ENCODE measurements around the gene PCDHGC5.

PCDHGC5 gene

DNA sequence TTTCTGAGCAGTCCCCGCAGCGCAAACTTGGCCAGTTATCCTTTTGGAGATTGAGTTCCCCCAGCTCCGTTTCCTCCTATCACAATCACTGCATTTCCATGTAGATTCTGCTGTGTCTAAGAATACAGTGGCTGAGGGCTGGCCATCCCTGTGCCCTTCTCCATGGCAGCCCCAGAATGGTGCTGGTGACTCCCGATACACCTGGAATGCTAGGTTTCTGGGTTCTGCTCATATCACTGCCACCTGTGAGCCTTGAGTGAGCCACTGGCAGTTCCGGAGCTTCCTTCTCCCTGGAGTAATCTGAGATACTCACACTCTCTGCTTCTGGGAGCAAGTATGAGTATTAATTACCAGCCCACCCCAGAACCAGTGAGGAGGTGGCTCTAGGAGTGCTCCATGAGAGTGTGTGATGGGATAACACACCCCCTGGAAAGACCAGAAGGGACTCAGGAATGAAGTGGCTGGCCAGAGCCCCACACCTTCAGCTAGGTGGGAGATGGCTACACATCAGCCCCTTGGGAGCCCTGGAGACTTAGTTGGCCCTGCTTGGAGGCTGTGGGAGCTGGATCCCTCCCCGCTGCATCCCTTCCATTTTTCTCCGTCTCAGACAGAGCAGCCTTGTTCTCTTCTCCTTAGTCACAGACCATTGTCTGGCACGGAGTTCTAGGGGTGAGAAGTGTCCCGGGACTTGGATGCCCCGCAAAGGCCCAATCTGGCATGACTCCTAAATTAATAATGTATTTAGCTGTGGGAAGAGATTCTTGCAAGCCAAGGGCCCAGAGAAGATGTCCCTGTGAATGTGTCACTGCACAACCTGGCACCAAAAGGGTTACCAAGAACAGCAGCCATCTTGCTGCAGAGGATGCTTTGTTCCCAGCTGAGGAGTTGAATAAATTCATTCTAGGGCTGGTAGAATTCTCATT, 4.9 kb downstream of the PCDHGC5 start:
- Histone ChIP-seq H3K4me3 (ENCODE audit: low read length) (no peak overlapping the region), H3K36me3 (ENCODE audit: control insufficient read depth, insufficient read depth, low read length) (no peaks in the 10 kb centered on the region), H3K9me3 (ENCODE audit: control insufficient read depth, low read length) (no peaks in the 10 kb centered on the region), H3K27me3 (ENCODE audit: control insufficient read depth, insufficient read depth, low read length) (peaks cover 38% of the 10 kb centered on the region), H3K4me1 (ENCODE audit: control insufficient read depth, insufficient read depth, low read length) (no peaks in the 10 kb centered on the region), H3K9ac (ENCODE audit: low read length) (no peak overlapping the region)

DNA sequence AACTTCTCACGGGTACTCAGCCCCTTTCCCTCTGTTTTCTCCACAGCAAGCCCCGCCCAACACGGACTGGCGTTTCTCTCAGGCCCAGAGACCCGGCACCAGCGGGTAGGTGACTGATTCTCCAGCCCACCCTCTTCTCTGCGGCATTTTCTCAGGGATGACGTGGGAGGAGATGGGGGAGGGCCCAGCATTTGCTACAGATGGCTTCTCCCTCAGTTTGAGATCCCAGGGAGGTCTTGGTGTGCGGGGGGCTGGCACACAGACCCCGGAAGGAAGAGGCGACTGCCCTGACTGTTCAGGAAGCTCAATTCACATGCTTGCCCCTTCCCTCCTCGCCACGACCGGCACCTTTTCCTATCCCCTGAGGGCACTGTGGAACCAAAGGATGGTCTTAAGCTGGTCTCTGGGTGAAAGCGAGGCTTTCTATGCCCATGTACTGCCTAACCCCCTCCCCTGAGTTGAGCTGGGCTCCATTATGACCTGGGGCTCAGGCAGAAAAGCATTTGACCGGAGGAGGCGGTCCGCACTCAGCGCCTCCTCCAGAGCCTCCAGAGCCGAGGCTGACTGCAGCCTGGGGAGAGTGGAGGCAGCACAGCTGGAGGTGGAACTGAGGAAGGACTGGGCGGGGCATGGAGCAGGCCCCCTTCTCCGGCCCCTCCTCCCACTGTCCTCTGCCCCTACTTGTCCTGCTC, 6.0 kb downstream of the PCDHGC5 start:
- Histone ChIP-seq H3K27me3 (ENCODE audit: control insufficient read depth, insufficient read depth, low read length) (peaks cover 38% of the 10 kb centered on the region), H3K9ac (ENCODE audit: low read length) (no peak overlapping the region), H3K36me3 (ENCODE audit: control insufficient read depth, insufficient read depth, low read length) (no peaks in the 10 kb centered on the region), H3K4me3 (ENCODE audit: low read length) (no peak overlapping the region), H3K9me3 (ENCODE audit: control insufficient read depth, low read length) (no peaks in the 10 kb centered on the region), H3K4me1 (ENCODE audit: control insufficient read depth, insufficient read depth, low read length) (no peaks in the 10 kb centered on the region)

GRCh38 chr5:141495453-141495811, 6.6 kb downstream of the PCDHGC5 start:
- no peaks in the 10 kb centered on the region for H3K36me3 ChIP-seq (ENCODE audit: control insufficient read depth, insufficient read depth, low read length)
- no peaks in the 10 kb centered on the region for H3K4me1 ChIP-seq (ENCODE audit: control insufficient read depth, insufficient read depth, low read length)
- no peak overlapping the region for H3K4me3 ChIP-seq (ENCODE audit: low read length)
- H3K9ac ChIP-seq (ENCODE audit: low read length) = no peak overlapping the region
- H3K27me3 ChIP-seq (ENCODE audit: control insufficient read depth, insufficient read depth, low read length) = peaks cover 36% of the 10 kb centered on the region
- no peaks in the 10 kb centered on the region for H3K9me3 ChIP-seq (ENCODE audit: control insufficient read depth, low read length)

GRCh38 chr5:141496038-141496437, 7.2 kb downstream of the PCDHGC5 start:
- Histone ChIP-seq H3K4me1 (ENCODE audit: control insufficient read depth, insufficient read depth, low read length) (no peaks in the 10 kb centered on the region), H3K4me3 (ENCODE audit: low read length) (no peak overlapping the region), H3K36me3 (ENCODE audit: control insufficient read depth, insufficient read depth, low read length) (no peaks in the 10 kb centered on the region), H3K9me3 (ENCODE audit: control insufficient read depth, low read length) (no peaks in the 10 kb centered on the region), H3K9ac (ENCODE audit: low read length) (no peak overlapping the region), H3K27me3 (ENCODE audit: control insufficient read depth, insufficient read depth, low read length) (peaks cover 30% of the 10 kb centered on the region)

- Histone ChIP-seq H3K9me3 (ENCODE audit: control insufficient read depth, low read length) (no peaks in the 10 kb centered on the region), H3K36me3 (ENCODE audit: control insufficient read depth, insufficient read depth, low read length) (no peaks in the 10 kb centered on the region), H3K27me3 (ENCODE audit: control insufficient read depth, insufficient read depth, low read length) (no peaks in the 10 kb centered on the region), H3K9ac (ENCODE audit: low read length) (no peak overlapping the region), H3K4me1 (ENCODE audit: control insufficient read depth, insufficient read depth, low read length) (no peaks in the 10 kb centered on the region), H3K4me3 (ENCODE audit: low read length) (no peak overlapping the region)
Measured at GRCh38 chr5:141501761-141502160, 12.9 kb downstream of the PCDHGC5 start.

GRCh38 chr5:141503681-141504080, 14.8 kb downstream of the PCDHGC5 start:
- H3K4me1 ChIP-seq (ENCODE audit: control insufficient read depth, insufficient read depth, low read length) = no peaks in the 10 kb centered on the region
- no peaks in the 10 kb centered on the region for H3K27me3 ChIP-seq (ENCODE audit: control insufficient read depth, insufficient read depth, low read length)
- H3K9ac ChIP-seq (ENCODE audit: low read length) = no peak overlapping the region

GRCh38 chr5:141504216-141504615, 15.3 kb downstream of the PCDHGC5 start:
- Histone ChIP-seq H3K4me1 (ENCODE audit: control insufficient read depth, insufficient read depth, low read length) (no peaks in the 10 kb centered on the region), H3K9me3 (ENCODE audit: control insufficient read depth, low read length) (no peaks in the 10 kb centered on the region), H3K9ac (ENCODE audit: low read length) (no peak overlapping the region), H3K36me3 (ENCODE audit: control insufficient read depth, insufficient read depth, low read length) (no peaks in the 10 kb centered on the region), H3K4me3 (ENCODE audit: low read length) (no peak overlapping the region), H3K27me3 (ENCODE audit: control insufficient read depth, insufficient read depth, low read length) (no peaks in the 10 kb centered on the region)

More at GRCh38 chr5:141503681-141504080, 14.8 kb downstream of the PCDHGC5 start:
- Histone ChIP-seq H3K4me3 (ENCODE audit: low read length) (no peak overlapping the region), H3K9me3 (ENCODE audit: control insufficient read depth, low read length) (no peaks in the 10 kb centered on the region), H3K36me3 (ENCODE audit: control insufficient read depth, insufficient read depth, low read length) (no peaks in the 10 kb centered on the region)

DNA sequence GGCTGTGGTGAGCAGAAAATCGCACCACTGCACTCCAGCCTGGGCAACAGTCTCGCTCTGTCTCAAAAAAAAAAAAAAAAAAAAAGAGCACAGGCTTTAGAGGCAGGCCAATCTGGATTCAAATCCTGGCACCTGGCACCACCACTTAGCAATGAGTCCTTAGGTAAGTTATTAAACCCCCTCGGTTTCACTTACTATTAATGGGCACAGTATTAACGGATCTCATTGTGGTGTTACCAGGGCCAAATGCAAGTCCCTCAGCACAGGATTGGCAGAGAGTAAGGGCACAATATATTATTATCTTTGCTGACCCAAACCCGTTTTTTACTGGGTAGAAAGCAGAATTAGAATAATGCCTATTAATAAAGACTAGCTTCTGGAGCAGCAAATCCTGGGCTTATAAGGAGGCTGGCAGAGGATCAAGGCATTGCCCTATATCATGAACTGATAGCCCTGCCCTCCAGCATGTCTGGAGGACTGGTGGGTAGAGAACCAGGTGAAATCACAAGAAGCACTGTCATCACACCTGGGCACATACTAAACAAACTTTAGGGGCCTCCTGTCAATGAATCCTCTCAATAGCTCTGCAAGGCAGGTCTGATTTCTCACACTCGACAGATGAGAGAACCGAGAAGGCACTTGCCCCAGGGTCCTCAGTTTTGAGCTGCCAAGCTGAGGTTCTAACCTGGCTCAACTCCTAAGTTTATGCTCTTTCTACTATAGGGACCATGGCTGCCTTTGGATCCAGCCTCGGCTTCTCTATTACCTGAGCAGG, 17.7 kb downstream of the PCDHGC5 start:
- no peaks in the 10 kb centered on the region for H3K9me3 ChIP-seq (ENCODE audit: control insufficient read depth, low read length)
- H3K4me3 ChIP-seq (ENCODE audit: low read length) = no peak overlapping the region
- H3K27me3 ChIP-seq (ENCODE audit: control insufficient read depth, insufficient read depth, low read length) = no peaks in the 10 kb centered on the region
- H3K4me1 ChIP-seq (ENCODE audit: control insufficient read depth, insufficient read depth, low read length) = no peaks in the 10 kb centered on the region
- no peaks in the 10 kb centered on the region for H3K36me3 ChIP-seq (ENCODE audit: control insufficient read depth, insufficient read depth, low read length)
- no peak overlapping the region for H3K9ac ChIP-seq (ENCODE audit: low read length)

DNA sequence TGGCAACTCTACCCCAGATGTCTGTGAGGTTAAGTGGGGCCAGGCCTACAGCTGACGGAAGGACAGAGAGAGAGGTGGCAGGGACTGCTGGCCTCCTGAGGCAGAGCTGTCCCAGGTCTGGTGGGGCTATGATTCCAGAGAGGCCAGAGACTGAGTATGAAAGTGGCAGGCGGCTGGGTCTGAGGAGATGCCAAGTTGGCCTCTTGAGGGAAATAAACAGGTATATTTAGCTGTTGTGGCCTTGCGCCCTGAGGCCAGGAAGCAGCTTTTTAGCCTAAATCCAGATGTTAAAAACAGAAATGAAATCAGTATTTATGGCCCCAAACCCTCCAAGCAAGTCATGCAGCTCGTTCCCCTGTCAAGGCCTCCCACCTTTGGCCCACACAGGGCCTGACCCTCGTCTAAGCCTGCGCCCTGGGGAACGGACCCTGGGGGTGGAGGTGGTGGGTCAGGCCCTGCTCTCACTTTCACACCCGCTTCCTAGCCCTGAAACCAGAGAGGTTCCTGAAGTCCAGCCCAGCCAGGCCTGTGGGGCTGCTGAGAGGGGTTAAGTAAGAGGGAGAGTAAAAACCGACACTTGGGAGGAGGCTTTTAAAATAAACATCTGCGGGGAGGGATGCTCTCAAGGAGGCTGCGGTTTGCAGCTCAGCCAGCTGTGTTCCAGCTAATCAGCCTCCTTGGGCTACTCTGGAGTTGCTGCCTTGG, 18.7 kb downstream of the PCDHGC5 start:
- H3K27me3 ChIP-seq (ENCODE audit: control insufficient read depth, insufficient read depth, low read length) = no peaks in the 10 kb centered on the region
- H3K36me3 ChIP-seq (ENCODE audit: control insufficient read depth, insufficient read depth, low read length) = no peaks in the 10 kb centered on the region
- no peak overlapping the region for H3K9ac ChIP-seq (ENCODE audit: low read length)
- no peaks in the 10 kb centered on the region for H3K9me3 ChIP-seq (ENCODE audit: control insufficient read depth, low read length)
- peaks cover 6% of the 10 kb centered on the region for H3K4me1 ChIP-seq (ENCODE audit: control insufficient read depth, insufficient read depth, low read length)
- H3K4me3 ChIP-seq (ENCODE audit: low read length) = no peak overlapping the region

- Histone ChIP-seq H3K4me3 (ENCODE audit: low read length) (no peak overlapping the region), H3K27me3 (ENCODE audit: control insufficient read depth, insufficient read depth, low read length) (no peaks in the 10 kb centered on the region), H3K9me3 (ENCODE audit: control insufficient read depth, low read length) (no peaks in the 10 kb centered on the region), H3K9ac (ENCODE audit: low read length) (peak overlapping the region; percentile 28), H3K36me3 (ENCODE audit: control insufficient read depth, insufficient read depth, low read length) (no peaks in the 10 kb centered on the region), H3K4me1 (ENCODE audit: control insufficient read depth, insufficient read depth, low read length) (peaks cover 11% of the 10 kb centered on the region)
Measured at GRCh38 chr5:141508440-141508797, 19.5 kb downstream of the PCDHGC5 start.

GRCh38 chr5:141508798-141509611, 20.1 kb downstream of the PCDHGC5 start:
- Histone ChIP-seq H3K36me3 (ENCODE audit: control insufficient read depth, insufficient read depth, low read length) (no peaks in the 10 kb centered on the region), H3K4me3 (ENCODE audit: low read length) (no peak overlapping the region), H3K4me1 (ENCODE audit: control insufficient read depth, insufficient read depth, low read length) (peaks cover 15% of the 10 kb centered on the region), H3K9ac (ENCODE audit: low read length) (no peak overlapping the region), H3K27me3 (ENCODE audit: control insufficient read depth, insufficient read depth, low read length) (no peaks in the 10 kb centered on the region), H3K9me3 (ENCODE audit: control insufficient read depth, low read length) (no peaks in the 10 kb centered on the region)

Measured in mucosa of stomach (tissue), 1 donor.